ENCODE measurements around the gene RHOBTB1.

DNA sequence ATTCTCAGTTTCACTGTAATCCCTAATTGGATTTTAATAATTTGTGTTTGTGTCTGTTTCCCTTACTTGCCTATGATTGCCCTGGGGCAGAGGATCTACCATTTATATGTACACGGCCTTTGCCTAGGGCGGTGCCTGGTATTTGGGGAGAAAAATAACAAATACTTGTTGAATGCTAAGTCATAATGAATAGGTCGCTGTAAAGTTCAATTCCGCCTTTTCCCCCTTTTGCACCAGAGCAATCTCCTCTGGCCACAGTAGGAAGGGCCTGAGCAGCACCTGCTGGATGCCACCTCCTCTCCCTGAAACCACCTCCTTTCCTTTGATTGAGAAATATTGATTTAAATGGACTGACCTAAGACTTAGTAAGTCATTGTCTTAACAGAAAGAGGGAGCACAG, 70.2 kb downstream of the RHOBTB1 start:
- TF ChIP-seq EP300 (IDR thresholded peaks at IDR 0.05) = no peak
- TF ChIP-seq, protein P1, sequence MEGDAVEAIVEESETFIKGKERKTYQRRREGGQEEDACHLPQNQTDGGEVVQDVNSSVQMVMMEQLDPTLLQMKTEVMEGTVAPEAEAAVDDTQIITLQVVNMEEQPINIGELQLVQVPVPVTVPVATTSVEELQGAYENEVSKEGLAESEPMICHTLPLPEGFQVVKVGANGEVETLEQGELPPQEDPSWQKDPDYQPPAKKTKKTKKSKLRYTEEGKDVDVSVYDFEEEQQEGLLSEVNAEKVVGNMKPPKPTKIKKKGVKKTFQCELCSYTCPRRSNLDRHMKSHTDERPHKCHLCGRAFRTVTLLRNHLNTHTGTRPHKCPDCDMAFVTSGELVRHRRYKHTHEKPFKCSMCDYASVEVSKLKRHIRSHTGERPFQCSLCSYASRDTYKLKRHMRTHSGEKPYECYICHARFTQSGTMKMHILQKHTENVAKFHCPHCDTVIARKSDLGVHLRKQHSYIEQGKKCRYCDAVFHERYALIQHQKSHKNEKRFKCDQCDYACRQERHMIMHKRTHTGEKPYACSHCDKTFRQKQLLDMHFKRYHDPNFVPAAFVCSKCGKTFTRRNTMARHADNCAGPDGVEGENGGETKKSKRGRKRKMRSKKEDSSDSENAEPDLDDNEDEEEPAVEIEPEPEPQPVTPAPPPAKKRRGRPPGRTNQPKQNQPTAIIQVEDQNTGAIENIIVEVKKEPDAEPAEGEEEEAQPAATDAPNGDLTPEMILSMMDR (IDR thresholded peaks at IDR 0.05) = no peak

Measured in upper lobe of left lung (tissue), 4 donors.